GM10266 (cell line): Measurements from ENCODE around the gene PLEKHA1.

Experiments
- DNase-seq: peaks from one replicate; pipeline ENCODE4 v3.0.0; 2012; ENCODE audit errors: extremely low spot score
- TF ChIP-seq, protein P1 (sequence below): IDR thresholded peaks from 2 replicates; pipeline ENCODE4 v1.5.1; 2012; ENCODE audit warnings: mild to moderate bottlenecking, low read depth; ENCODE audit not compliant: control insufficient read depth, insufficient read depth; ENCODE audit errors: missing control alignments

Gene PLEKHA1

GRCh38 chr10:122421054-122421625, 46.6 kb downstream of the PLEKHA1 start:
- TF ChIP-seq, protein P1, sequence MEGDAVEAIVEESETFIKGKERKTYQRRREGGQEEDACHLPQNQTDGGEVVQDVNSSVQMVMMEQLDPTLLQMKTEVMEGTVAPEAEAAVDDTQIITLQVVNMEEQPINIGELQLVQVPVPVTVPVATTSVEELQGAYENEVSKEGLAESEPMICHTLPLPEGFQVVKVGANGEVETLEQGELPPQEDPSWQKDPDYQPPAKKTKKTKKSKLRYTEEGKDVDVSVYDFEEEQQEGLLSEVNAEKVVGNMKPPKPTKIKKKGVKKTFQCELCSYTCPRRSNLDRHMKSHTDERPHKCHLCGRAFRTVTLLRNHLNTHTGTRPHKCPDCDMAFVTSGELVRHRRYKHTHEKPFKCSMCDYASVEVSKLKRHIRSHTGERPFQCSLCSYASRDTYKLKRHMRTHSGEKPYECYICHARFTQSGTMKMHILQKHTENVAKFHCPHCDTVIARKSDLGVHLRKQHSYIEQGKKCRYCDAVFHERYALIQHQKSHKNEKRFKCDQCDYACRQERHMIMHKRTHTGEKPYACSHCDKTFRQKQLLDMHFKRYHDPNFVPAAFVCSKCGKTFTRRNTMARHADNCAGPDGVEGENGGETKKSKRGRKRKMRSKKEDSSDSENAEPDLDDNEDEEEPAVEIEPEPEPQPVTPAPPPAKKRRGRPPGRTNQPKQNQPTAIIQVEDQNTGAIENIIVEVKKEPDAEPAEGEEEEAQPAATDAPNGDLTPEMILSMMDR: no peak
- no peak for DNase-seq

- TF ChIP-seq, protein P1: no peak
- DNase-seq: no peak
Measured at GRCh38 chr10:122421742-122422141, 47.2 kb downstream of the PLEKHA1 start.

DNA sequence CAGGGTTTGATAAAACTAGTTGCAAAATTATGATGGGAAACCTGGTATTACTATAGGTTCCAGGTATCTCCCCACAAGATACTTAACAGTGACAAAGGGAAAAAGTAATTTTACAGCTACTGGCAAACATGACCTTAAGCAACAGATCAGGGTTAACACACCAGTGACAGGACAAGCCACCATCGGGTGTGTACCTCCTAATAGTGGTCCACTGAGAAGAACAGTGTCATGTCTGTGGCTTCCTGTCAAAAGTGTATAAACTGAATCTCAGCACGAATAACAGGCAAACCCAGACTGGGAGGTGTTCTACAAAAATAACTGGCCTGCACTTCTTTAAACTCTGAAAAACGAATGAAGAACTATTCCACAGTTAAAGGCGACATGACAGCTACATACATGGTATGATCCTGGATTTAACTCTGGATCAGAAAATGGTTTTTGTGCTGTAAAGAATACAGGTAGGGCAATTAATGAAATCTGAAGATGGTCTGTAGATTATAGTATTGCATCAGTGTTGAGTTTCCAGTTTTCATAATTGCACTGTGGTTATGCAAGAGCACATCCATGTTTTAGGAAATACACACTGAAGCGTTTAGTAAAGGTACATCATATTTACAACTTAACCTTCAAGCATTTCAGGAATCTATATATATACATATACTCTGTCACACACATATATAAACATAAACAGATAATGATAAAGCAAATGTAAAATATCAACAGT, 47.9 kb downstream of the PLEKHA1 start:
- DNase-seq: no peak
- TF ChIP-seq, protein P1: no peak

DNA sequence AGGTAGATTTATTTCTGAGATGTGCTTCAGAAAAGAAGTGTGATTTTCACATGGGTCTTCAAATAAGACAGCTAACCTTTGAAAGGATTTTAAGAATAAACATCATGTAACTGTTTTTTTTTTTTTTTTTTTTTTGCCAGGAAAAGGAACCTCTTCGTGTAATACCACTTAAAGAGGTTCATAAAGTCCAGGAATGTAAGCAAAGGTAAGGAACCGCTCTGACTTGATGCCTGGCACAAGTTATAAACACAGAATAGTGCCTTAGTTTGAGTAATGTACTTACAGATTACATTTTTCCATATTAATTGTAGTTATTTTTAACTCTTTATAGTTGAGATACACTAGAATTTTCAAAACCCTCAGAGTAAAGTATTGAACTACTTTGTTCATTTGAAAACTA, 49.6 kb downstream of the PLEKHA1 start:
- TF ChIP-seq, protein P1: no peak
- DNase-seq: no peak

GRCh38 chr10:122426829-122427228, 52.3 kb downstream of the PLEKHA1 start:
- no peak for DNase-seq
- TF ChIP-seq, protein P1: no peak

DNA sequence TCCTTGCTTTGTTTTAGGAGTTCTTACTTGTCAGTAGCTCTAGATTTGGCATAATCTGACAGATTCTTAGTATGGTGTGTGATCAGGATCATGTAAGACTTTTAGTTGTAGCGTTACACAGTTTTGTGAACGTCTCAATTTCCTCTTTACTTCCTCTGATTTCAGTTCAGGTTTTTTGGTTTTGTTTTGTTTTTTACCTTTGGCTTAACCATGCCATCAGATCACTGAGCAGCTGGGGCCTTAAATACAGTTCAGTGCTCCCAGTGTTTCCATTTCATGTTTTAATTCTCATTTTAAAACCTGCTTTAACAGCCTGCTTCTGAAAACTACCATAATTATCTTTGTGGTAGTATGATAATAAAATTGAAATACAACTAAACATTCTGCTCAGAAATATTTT, 52.8 kb downstream of the PLEKHA1 start:
- DNase-seq: no peak
- TF ChIP-seq, protein P1: no peak

- TF ChIP-seq, protein P1: peak; percentile 42
- no peak for DNase-seq
Measured at GRCh38 chr10:122435212-122435827, 60.8 kb downstream of the PLEKHA1 start.
